Measurements from ENCODE around the gene RNF224.

RNF224 gene

GRCh38 chr9:137216188-137216965 lies 10.9 kb upstream of the RNF224 start:
- no peak overlapping the region for H3K4me3 ChIP-seq (ENCODE audit: low read length in 2 of 2)
- H3K27ac ChIP-seq (ENCODE audit: low read length) = no peak overlapping the region

GRCh38 chr9:137217276-137218211 lies 9.8 kb upstream of the RNF224 start:
- Histone ChIP-seq H3K27ac (ENCODE audit: low read length) (no peak overlapping the region), H3K27me3 (ENCODE audit: control insufficient read depth in 1 of 2, insufficient read depth in 2 of 2, low read length in 2 of 2) (no peaks in the 10 kb centered on the region), H3K4me3 (ENCODE audit: low read length in 2 of 2) (peak overlapping the region in 1 of 2 donors; percentile 15), H3K9me3 (ENCODE audit: control insufficient read depth in 2 of 2, low read length in 2 of 2) (no peaks in the 10 kb centered on the region), H3K4me1 (ENCODE audit: control insufficient read depth, insufficient read depth, low read length) (peaks cover 6% of the 10 kb centered on the region), H3K9ac (ENCODE audit: low read length in 2 of 2) (no peak overlapping the region), H3K36me3 (ENCODE audit: control insufficient read depth in 2 of 2, insufficient read depth in 2 of 2, low read length in 2 of 2) (no peaks in the 10 kb centered on the region)

More at GRCh38 chr9:137216188-137216965, 10.9 kb upstream of the RNF224 start:
- H3K27me3 ChIP-seq (ENCODE audit: control insufficient read depth in 1 of 2, insufficient read depth in 2 of 2, low read length in 2 of 2) = no peaks in the 10 kb centered on the region
- peaks cover under 1% of the 10 kb centered on the region for H3K4me1 ChIP-seq (ENCODE audit: control insufficient read depth, insufficient read depth, low read length)
- no peaks in the 10 kb centered on the region for H3K36me3 ChIP-seq (ENCODE audit: control insufficient read depth in 2 of 2, insufficient read depth in 2 of 2, low read length in 2 of 2)
- H3K9ac ChIP-seq (ENCODE audit: low read length in 2 of 2) = no peak overlapping the region
- H3K9me3 ChIP-seq (ENCODE audit: control insufficient read depth in 2 of 2, low read length in 2 of 2) = no peaks in the 10 kb centered on the region

GRCh38 chr9:137218212-137218753 lies 9.0 kb upstream of the RNF224 start:
- Histone ChIP-seq H3K4me1 (ENCODE audit: control insufficient read depth, insufficient read depth, low read length) (peaks cover 13% of the 10 kb centered on the region), H3K4me3 (ENCODE audit: low read length in 2 of 2) (no peak overlapping the region), H3K27ac (ENCODE audit: low read length) (no peak overlapping the region), H3K9me3 (ENCODE audit: control insufficient read depth in 2 of 2, low read length in 2 of 2) (no peaks in the 10 kb centered on the region), H3K36me3 (ENCODE audit: control insufficient read depth in 2 of 2, insufficient read depth in 2 of 2, low read length in 2 of 2) (no peaks in the 10 kb centered on the region), H3K27me3 (ENCODE audit: control insufficient read depth in 1 of 2, insufficient read depth in 2 of 2, low read length in 2 of 2) (no peaks in the 10 kb centered on the region), H3K9ac (ENCODE audit: low read length in 2 of 2) (no peak overlapping the region)

- H3K36me3 ChIP-seq (ENCODE audit: control insufficient read depth in 2 of 2, insufficient read depth in 2 of 2, low read length in 2 of 2) = no peaks in the 10 kb centered on the region
- H3K27ac ChIP-seq (ENCODE audit: low read length) = no peak overlapping the region
- no peak overlapping the region for H3K9ac ChIP-seq (ENCODE audit: low read length in 2 of 2)
- no peaks in the 10 kb centered on the region for H3K27me3 ChIP-seq (ENCODE audit: control insufficient read depth in 1 of 2, insufficient read depth in 2 of 2, low read length in 2 of 2)
- H3K4me1 ChIP-seq (ENCODE audit: control insufficient read depth, insufficient read depth, low read length) = peaks cover 16% of the 10 kb centered on the region
- H3K9me3 ChIP-seq (ENCODE audit: control insufficient read depth in 2 of 2, low read length in 2 of 2) = no peaks in the 10 kb centered on the region
- no peak overlapping the region for H3K4me3 ChIP-seq (ENCODE audit: low read length in 2 of 2)
These were observed 8.5 kb upstream of the RNF224 start for GRCh38 chr9:137218754-137219271.

- Histone ChIP-seq H3K36me3 (ENCODE audit: control insufficient read depth in 2 of 2, insufficient read depth in 2 of 2, low read length in 2 of 2) (no peaks in the 10 kb centered on the region), H3K4me1 (ENCODE audit: control insufficient read depth, insufficient read depth, low read length) (peaks cover 20% of the 10 kb centered on the region), H3K4me3 (ENCODE audit: low read length in 2 of 2) (no peak overlapping the region), H3K27ac (ENCODE audit: low read length) (no peak overlapping the region), H3K9ac (ENCODE audit: low read length in 2 of 2) (no peak overlapping the region), H3K27me3 (ENCODE audit: control insufficient read depth in 1 of 2, insufficient read depth in 2 of 2, low read length in 2 of 2) (no peaks in the 10 kb centered on the region), H3K9me3 (ENCODE audit: control insufficient read depth in 2 of 2, low read length in 2 of 2) (no peaks in the 10 kb centered on the region)
These were observed 7.5 kb upstream of the RNF224 start for GRCh38 chr9:137219757-137220316.

- Histone ChIP-seq H3K36me3 (ENCODE audit: control insufficient read depth in 2 of 2, insufficient read depth in 2 of 2, low read length in 2 of 2) (no peaks in the 10 kb centered on the region), H3K9ac (ENCODE audit: low read length in 2 of 2) (no peak overlapping the region), H3K4me3 (ENCODE audit: low read length in 2 of 2) (no peak overlapping the region), H3K27me3 (ENCODE audit: control insufficient read depth in 1 of 2, insufficient read depth in 2 of 2, low read length in 2 of 2) (no peaks in the 10 kb centered on the region), H3K27ac (ENCODE audit: low read length) (no peak overlapping the region), H3K9me3 (ENCODE audit: control insufficient read depth in 2 of 2, low read length in 2 of 2) (no peaks in the 10 kb centered on the region), H3K4me1 (ENCODE audit: control insufficient read depth, insufficient read depth, low read length) (peaks cover 20% of the 10 kb centered on the region)
These were observed 6.8 kb upstream of the RNF224 start for GRCh38 chr9:137220317-137221094.

GRCh38 chr9:137221095-137221505 lies 6.2 kb upstream of the RNF224 start:
- Histone ChIP-seq H3K4me1 (ENCODE audit: control insufficient read depth, insufficient read depth, low read length) (peaks cover 20% of the 10 kb centered on the region), H3K27ac (ENCODE audit: low read length) (no peak overlapping the region), H3K36me3 (ENCODE audit: control insufficient read depth in 2 of 2, insufficient read depth in 2 of 2, low read length in 2 of 2) (no peaks in the 10 kb centered on the region), H3K27me3 (ENCODE audit: control insufficient read depth in 1 of 2, insufficient read depth in 2 of 2, low read length in 2 of 2) (no peaks in the 10 kb centered on the region), H3K9ac (ENCODE audit: low read length in 2 of 2) (no peak overlapping the region), H3K4me3 (ENCODE audit: low read length in 2 of 2) (peak overlapping the region in 1 of 2 donors; percentile 57), H3K9me3 (ENCODE audit: control insufficient read depth in 2 of 2, low read length in 2 of 2) (no peaks in the 10 kb centered on the region)

GRCh38 chr9:137221506-137222111 lies 5.7 kb upstream of the RNF224 start:
- Histone ChIP-seq H3K36me3 (ENCODE audit: control insufficient read depth in 2 of 2, insufficient read depth in 2 of 2, low read length in 2 of 2) (no peaks in the 10 kb centered on the region), H3K27me3 (ENCODE audit: control insufficient read depth in 1 of 2, insufficient read depth in 2 of 2, low read length in 2 of 2) (no peaks in the 10 kb centered on the region), H3K27ac (ENCODE audit: low read length) (no peak overlapping the region), H3K4me3 (ENCODE audit: low read length in 2 of 2) (peak overlapping the region in 1 of 2 donors; percentile 57), H3K9ac (ENCODE audit: low read length in 2 of 2) (no peak overlapping the region), H3K9me3 (ENCODE audit: control insufficient read depth in 2 of 2, low read length in 2 of 2) (no peaks in the 10 kb centered on the region), H3K4me1 (ENCODE audit: control insufficient read depth, insufficient read depth, low read length) (peaks cover 20% of the 10 kb centered on the region)

- Histone ChIP-seq H3K27me3 (ENCODE audit: control insufficient read depth in 1 of 2, insufficient read depth in 2 of 2, low read length in 2 of 2) (peaks cover 3 to 5% of the 10 kb centered on the region in 2 donors), H3K4me1 (ENCODE audit: control insufficient read depth, insufficient read depth, low read length) (peaks cover 21% of the 10 kb centered on the region), H3K27ac (ENCODE audit: low read length) (peak within 1 kb of the TSS; percentile 80)
These were observed 4.9 kb upstream of the RNF224 start, which contains the start of gene RNF208 for GRCh38 chr9:137222190-137223077. TSS of gene RNF208 (minus strand) at chr9:137222240. CDS start at chr9:137221212, 1,028 bp downstream.

More at GRCh38 chr9:137222190-137223077, 4.9 kb upstream of the RNF224 start, which contains the start of gene RNF208:
- Histone ChIP-seq H3K36me3 (ENCODE audit: control insufficient read depth in 2 of 2, insufficient read depth in 2 of 2, low read length in 2 of 2) (no peaks in the 10 kb centered on the region), H3K9ac (ENCODE audit: low read length in 2 of 2) (peak within 1 kb of the TSS; percentile 72 to 81), H3K9me3 (ENCODE audit: control insufficient read depth in 2 of 2, low read length in 2 of 2) (no peaks in the 10 kb centered on the region), H3K4me3 (ENCODE audit: low read length in 2 of 2) (peak within 1 kb of the TSS; percentile 76 to 78)
